KBM-7 (cell line): Measurements from ENCODE around the gene CPNE5.
"Not testable (repeated sequence)": the region's sequence is repeated elsewhere in the genome, so short reads cannot be mapped to it uniquely, and the experiment has no call there.

Experiments used
- DNase-seq: peaks from one replicate; pipeline ENCODE4 v3.0.0-alpha.2; 2015
- in situ Hi-C: fragments of 300-500 bp; cut with MboI; formaldehyde crosslinking; loops from 2 replicates; pipeline ENCODE4 v1.14.3; 2020; ENCODE audit warnings: low sequenced_read_pairs, low pct_unique_long_range_greater_than_20kb, mixed read lengths

CPNE5 gene

DNA sequence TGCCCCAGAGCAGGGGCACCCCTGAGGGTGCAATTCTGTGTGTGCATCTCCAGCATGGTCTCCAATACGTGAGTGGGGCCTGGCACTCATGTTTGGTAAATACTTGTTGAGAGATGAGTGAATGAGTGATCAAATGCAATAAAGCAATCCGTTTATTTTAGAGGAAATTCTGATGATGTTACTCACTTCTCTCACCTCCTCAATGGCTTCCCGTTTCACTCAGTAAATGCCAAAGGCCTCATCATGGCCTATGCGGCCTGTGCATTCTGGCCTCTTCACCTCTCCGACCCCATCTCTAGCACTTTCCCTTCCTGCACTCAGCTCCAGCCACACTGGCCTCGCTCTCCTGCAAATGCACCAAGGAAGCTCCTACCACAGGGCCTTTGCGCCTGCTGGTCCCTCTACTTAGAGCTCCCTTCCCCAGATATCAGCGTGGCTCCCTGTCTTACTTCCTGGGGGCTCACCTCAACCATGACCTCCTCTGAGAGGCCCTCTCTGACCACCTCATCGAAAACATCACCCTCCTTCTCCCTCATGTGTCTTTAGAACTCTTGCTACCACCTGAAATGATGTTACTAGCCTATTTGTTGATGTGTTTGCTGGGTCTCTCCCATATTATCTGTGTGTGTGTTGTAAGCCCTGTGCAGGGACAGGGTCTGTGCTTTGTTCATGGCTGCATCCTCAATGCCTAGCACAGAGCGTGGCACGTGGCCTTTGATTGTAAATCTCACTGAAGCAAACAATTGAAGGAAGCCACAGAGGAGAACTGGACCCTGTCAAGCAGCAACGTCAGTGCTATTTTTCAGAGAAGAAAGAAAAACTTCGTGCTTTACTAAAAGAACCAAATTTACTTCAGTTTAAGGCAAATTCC, 99.1 kb downstream of the CPNE5 start:
- in situ Hi-C loops: no loop called here
- DNase-seq: no peak

DNA sequence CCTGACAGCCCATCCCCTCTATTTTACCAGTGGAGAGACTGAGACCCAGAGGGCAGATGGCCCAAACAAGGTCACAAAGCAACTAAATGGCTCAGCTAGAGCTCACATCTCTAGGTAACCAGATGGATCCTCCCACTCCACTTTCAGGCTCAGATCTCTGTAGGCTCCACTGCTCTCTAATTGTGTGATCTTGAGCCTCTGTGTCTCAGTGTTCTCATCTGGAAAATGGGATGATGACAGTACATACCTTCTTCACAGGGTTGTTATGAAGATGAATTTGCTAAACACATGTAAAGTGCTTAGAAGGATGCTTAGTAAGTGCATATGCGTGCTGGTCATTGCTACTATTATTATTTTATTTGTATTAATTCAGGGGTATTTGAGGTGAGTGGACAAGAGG, 101.1 kb downstream of the CPNE5 start:
- DNase-seq: no peak

DNA sequence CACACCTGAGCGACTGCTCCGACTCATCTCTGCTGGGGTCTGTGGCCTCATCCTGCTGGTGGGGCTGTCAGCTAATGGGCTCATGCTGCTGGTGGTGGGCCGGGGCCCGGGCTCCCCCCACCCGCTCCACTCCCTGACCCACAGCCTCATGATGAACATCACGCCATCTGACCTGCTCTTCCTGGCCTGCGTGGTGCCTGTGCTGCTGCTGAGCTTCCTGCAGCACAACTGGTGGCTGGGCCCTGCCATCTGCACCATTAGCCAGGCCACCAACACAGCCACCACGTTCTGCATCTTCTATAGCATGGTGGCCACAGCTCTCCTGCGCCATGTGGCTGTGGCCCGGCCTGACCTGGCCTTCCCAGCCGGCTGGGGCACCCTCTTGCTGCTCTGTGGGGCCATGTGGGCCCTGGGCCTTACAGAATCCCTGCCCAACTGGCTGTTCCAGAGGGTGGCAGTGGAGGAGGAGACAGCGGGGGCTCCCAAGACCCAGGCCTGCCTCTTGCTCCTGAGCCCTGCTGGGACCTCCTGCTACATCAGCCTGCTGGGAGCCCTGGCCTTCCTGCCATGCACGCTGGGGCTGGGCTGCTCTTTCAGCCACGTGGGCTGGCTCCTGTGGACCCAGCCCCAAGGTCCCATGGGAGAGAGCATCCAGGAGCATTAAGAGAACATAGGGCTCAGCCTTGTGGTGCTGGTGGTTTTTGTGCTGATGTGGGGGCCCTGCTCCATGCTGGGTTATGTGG, 102.0 kb downstream of the CPNE5 start:
- in situ Hi-C loops: no loop called here
- no peak for DNase-seq

More for the DNA sequence above, 101.1 kb downstream of the CPNE5 start:
- in situ Hi-C loops: no loop called here

DNA sequence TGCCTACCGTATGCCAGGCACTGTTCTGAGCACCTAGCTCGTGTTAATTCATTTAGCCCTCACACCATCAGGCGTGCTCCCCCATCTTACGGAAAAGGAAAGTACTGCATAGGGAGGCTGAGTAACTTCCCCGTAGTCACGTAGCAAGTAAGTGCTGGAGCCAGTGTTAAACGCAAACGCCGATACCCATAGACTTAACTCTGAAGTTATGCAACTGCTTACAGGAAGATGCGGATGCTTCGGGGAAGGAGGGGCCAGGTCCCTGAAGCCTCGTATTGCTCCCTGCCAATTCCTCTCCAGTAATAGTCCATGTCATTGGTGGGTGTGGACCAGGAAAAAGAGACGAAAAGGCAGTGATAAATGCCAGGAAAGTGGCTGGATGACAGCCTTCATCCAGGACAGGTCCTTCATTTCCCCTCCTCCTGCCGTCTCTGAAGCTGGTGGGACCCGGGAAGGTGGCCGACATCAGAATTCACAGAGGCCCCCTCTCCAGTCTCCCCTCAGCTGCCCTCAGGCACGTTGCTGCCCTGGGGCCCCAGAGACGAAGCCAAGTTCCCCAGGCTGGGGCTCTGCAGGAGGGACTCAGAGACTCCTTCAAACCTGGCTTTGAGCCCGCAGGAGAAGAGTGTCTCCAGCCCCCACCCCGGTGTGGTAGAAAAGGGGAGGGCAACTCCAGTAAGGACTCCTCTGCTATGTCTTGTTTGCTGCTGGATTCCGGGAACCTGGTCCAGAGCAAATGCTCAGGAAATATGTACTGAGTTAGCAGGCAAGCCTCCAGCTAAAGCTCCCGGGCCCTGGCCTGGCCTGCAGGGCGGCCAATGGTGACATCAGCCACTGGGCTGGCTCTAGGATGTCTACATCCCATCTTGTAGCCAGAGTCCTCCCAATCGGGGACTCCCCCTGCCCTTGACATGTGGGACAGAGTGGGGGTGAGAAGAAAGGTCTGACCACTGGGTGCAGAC, 103.9 kb downstream of the CPNE5 start:
- DNase-seq: no peak
- in situ Hi-C loops: no loop called here

DNA sequence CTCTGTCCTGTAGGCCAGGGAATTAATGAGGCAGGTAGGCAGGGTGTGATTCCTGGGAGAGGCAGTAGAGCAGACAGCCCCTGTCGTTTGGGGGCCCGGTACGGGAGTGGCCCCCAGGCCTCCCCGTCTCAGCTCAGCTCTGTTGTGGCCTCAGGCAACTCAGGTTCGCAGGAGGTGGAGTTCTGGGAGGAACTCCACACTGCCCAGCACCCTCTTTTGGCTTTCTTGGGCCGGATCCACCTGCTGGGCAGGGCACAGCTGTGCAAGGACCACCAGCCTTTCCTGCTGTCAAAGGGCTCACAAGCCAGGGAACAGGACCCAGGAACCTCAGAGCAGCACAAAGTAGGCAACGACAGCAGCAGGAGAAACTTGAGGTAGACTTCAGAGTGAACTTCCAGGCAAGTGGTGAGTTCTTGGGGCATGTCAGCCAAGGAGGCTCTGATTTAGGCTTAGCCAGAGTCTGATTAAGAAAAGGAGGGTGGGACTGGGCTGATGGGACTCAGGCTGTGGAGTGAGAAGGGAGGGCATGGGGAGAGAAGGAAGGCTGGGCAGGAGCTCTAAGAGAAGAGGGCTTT, 104.7 kb downstream of the CPNE5 start:
- in situ Hi-C loops: no loop called here
- no peak for DNase-seq

DNA sequence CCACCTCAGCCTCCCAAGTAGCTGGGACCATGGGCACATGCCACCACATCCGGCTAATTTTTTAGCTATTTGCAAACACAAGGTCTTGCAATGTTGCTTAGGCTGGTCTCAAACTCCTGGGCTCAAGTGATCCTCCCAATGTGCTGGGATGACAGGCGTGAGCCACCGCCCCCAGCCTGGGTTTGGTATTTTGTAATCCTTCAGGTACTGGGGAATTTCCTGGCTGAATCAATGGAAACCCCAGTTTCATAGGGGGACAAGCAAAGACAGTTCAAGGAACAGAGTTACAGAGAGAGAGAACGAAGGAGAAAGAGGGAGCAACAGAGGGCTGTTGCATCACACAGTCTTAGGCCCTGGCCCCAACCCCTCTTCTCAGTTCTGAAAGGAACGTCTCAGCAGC, 105.9 kb downstream of the CPNE5 start:
- in situ Hi-C loops: no loop called here
- DNase-seq: no peak

DNA sequence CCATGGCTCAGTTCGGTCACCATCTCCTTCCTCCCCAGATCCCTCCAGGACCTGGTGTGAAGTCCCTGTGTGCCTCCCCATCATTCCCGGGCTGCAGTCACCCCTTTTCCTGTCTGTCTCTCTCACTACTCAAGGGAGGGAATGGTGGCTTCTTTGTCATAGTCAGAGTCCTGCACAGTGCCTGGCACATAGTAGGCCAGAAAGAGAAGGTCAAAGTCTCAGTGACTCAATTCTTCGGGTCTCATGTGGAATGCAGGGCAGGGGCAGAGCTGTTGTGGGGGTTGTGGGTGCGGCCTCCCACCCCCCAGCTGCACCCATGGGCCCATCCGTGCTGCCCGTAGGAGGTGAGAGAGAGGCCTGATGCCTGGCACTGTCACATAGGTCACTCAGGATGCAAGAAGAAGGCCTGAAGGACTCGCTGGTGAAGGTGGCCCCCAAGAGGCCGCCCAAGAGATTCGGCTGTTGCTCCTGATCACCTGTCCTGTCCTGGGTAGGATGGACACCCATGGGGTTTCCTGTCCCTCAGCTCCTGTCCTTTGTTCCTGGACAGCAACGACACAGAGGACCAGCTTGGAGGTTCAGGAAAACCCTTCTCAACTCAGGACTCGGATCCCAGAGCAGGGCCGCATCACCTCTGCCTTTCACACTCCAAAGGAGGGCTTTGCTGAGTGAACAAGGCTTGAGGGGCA, 107.5 kb downstream of the CPNE5 start:
- in situ Hi-C loops: no loop called here
- DNase-seq: no peak

DNA sequence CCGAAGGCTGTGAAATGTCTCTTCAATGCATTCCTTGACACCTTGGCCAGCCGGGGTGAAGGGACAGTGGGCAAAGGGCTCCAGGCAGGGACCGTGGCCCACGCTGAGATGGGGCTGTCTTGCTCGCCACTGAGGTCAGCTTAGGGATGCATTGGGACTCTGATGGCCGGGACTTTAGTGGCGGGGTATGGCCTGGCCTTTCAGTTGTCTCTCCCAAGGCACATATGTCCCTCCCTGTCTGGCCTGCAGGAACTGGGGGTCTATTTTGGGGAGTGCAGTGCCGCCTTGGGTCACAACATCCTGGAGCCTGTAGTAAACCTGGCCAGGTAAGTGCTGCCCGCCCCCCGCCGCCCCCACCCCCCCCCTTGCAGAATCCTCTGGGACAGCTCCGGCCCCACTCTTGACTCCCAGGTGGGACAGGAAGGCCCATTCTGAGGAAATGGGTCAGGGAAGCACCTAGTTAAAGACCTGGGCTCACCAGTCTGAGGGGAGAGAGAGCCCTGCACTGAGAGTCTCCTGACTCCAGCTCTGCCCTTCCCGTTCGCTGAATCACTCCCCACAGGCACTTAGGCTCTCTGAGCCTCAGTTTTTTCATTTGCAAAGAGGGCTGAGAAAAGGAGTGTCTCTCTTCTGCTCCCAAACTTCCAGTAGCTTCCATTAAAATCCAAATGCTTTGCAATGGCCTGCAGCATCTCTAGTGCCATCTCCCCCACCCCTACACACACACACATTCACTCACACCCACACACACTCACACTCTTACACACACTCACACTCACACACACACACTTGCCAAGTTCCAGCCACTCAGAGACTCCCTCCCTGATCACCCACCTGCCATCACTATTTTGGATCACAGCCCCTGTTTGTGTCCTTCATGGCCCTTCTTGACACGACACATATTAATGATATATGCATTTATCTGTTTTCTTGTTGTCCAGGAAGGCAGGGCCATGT, 108.5 kb downstream of the CPNE5 start:
- DNase-seq: no peak
- in situ Hi-C loops: no loop called here

DNA sequence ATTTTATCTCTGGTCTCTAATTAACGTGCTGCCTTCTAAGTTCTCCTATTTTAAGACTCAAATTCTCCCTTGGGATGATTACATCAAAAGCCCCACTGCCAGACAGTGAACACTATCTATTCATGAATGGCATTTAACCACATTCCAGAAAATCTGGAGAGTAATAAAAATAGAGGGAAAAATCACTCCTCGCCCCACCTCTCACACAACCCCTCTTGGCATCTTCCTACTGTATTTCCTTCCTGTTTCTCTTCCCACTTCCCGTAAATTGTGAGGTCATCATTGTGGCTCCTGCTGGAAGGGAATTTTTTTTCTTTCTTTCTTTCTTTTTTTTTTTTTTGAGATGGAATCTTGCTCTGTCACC, 110.1 kb downstream of the CPNE5 start:
- in situ Hi-C loops: no loop called here
- DNase-seq: no peak

DNA sequence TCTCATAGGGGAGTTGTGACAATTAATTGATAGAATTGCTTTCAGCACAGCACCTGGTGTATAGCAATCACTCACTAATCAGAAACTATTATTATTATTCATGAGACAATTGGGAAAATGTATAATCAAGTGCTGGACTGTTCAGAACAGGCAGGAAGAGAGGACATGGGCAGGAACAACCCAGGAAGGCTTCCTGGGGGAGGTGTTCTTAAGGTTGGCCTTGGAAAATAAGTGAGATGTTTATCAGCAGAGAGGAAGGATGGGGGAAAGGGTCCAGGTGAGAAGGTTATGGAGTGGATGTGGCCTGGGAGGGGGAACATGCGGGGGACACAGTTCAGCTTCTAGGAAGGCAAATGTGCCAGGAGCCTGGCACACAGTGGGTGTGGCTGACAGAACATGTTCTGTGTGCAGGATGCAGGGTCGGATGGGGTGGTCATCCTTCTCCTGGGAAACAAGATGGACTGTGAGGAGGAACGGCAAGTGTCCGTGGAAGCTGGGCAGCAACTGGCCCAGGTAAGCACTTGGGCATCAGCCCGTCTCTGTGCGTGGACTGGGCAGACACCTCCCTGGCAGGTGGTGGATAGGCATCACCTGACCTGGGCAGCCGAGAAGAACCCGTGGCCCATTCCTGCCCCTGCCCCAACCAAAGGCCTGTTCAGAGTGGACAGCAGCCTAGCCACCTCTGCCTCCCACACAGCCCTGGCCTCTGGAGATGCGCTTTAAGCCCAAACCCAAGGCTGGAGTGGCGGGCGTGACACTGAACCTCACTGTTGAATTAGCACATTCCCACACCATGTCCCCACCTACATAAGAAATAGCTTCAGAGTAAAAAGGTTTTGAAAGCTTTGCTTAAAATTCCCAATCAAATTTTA, 110.7 kb downstream of the CPNE5 start:
- in situ Hi-C loops: no loop called here
- no peak for DNase-seq

DNA sequence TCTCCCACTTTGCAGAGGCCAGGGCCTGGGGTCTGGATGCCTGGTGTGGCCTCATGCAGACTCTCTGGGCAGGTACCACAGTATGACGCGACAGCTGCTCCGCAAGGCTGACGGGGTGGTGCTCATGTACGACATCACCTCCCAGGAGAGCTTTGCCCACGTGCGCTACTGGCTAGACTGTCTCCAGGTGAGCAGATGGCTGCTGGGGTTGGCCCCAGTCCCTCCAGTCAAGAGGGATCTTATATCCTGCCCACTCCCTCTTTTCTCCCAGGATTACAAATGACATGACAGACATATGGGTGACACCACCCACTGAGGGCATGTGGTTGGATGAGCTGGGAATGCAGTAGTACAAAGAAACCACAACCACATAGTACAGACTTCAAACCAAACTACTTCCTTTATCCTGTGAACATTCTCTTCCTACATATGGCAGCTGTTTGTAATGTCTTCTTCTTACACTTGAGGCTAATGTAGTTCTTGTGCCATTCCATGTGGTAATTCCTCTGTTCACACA, 111.7 kb downstream of the CPNE5 start:
- in situ Hi-C loops: no loop called here
- DNase-seq: peak; percentile 57

DNA sequence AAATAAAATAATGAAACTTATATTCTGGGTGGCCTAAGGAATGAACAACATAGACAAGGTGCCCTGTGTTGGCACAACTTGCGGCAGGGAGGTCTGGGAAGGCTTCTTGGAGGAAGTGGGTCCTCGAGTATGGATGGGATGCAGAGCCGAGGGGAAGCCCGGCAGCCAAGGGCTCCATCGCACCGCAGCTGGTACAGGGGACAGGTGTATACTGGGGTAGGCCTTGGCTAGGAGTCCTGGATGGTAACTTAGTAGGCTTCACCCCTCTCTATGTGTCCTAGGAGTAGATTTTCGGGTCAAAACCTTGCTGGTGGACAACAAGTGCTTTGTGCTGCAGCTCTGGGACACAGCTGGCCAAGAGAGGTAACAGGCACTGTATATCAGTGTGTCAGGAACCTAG, 113.7 kb downstream of the CPNE5 start:
- in situ Hi-C loops: no loop called here
- no peak for DNase-seq

DNA sequence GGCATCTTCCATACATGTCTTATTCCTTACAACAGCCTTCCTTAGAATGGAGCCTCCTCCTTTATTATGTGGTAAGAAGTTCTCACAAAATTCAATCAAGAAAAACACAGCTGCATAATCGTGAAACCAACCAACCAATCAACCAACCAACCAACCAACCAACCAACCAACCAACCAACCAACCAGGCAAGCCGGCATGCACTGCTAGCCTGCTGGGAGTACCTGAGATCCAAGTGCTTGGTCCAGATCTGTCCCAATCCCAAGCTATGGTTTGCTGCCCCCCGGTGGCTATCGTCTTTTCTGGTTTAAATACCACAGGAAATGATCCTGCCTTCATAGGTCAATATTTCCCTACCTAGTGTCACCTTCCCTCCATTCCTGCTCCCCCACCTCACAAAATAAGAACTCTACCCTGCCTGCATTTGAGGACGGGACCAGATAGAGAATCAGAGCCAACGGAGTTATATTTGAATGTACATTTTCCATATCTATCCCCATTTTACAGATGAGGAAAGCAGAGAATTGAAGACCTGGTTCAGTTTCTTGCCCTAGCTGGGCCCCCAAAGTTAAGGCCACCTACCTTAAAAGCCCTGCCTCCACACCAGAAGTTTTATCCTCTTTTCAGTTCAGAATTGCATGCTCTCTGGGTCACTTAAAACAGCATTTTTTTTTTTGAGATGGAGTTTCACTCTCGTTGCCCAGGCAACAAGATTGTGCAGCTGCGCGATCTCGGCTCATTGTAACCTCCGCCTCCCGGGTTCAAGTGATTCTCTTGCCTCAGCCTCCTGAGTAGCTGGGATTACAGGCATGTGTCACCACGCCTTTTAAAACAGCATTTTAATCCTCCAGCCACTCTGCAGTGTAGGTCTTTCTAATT, 114.5 kb downstream of the CPNE5 start:
- in situ Hi-C loops: no loop called here

DNA sequence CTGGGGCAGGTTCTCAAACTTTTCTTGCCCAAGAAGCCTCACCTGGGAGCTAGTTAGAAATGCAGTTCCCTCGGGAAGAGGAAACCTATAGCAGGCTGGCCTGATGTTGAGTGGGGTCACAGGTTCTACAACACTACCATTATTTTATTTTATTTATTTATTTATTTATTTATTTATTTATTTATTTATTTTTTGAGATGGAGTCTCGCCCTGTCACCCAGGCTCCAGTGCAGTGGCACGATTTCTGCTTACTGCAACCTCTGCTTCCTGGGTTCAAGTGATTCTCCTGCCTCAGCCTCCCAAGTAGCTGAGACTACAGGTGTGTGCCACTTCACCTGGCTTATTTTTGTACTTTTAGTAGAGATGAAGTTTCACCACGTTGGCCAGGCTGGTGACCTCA, 115.3 kb downstream of the CPNE5 start:
- in situ Hi-C loops, DNase-seq: not testable (repeated sequence)

More for the DNA sequence above, 114.5 kb downstream of the CPNE5 start:
- DNase-seq: peak; percentile 61

DNA sequence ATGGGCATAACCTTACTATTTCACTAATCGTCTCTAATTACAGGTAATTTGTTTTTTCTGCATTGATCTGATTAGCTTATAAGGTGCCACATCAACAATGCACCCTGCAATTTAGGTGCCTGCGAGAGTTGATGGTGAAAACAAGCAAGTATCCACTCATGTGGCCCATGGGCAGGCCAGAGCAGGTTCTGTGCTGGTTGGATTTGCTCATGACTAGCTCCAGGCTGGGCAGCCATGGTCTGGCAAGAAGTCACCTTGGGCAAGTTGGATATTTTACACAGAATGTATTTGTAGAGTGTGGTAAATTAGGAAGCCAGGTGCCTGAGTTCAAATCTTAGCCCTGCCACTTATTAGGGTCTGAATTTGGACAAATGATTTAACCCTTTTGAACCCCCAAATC, 116.4 kb downstream of the CPNE5 start:
- no peak for DNase-seq
- in situ Hi-C loops: no loop called here

DNA sequence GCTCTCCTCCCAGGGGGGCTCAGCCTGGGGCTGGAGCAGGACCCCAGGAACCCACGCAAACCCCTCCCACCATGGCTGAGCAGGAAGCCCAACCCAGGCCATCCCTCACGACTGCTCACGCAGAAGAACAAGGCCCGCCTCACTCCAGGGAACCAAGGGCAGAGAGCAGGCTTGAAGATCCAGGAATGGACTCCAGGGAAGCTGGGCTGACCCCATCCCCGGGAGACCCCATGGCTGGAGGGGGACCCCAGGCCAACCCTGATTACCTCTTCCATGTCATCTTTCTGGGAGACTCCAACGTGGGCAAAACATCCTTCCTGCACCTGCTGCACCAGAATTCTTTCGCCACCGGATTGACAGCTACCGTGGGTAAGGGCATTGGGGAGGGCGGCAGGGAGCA, 116.9 kb downstream of the CPNE5 start:
- in situ Hi-C loops: no loop called here
- no peak for DNase-seq
